ENCODE data around the gene BLM.
"Not testable (repeated sequence)": the region's sequence is repeated elsewhere in the genome, so short reads cannot be mapped to it uniquely, and the experiment has no call there.

BLM gene

DNA sequence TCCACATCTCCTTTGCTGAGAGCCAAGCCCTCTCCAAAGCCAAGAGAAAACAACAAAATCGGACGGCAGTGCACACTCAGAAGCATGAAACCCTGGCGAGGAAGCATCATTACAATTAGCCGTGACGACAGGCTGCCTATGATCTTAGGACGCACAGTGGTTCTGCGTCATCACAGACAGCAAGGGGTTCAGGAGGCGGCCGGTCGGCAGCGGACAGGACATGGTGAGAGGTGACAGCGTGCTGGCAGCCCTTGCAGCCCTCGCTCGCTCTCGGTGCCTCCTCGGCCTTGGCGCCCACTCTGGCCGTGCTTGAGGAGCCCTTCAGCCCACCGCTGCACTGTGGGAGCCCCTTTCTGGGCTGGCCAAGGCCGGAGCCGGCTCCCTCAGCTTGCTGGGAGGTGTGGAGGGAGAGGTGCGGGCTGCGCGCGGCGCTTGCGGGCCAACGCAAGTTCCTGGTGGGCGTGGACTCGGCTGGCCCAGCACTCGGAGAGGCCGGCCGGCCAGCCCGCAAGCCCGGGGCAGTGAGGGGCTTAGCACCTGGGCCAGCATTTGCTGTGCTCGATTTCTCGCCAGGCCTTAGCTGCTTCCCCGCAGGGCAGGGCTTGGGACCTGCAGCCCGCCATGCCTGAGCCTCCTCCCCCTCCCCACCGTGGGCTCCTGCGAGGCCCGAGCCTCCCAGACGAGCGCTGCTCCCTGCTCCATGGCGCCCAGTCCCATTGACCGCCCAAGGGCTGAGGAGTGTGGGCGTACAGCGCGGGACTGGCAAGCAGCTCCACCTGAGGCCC, 108.2 kb downstream of the BLM start:
- DNase-seq, result not testable (repeated sequence)

DNA sequence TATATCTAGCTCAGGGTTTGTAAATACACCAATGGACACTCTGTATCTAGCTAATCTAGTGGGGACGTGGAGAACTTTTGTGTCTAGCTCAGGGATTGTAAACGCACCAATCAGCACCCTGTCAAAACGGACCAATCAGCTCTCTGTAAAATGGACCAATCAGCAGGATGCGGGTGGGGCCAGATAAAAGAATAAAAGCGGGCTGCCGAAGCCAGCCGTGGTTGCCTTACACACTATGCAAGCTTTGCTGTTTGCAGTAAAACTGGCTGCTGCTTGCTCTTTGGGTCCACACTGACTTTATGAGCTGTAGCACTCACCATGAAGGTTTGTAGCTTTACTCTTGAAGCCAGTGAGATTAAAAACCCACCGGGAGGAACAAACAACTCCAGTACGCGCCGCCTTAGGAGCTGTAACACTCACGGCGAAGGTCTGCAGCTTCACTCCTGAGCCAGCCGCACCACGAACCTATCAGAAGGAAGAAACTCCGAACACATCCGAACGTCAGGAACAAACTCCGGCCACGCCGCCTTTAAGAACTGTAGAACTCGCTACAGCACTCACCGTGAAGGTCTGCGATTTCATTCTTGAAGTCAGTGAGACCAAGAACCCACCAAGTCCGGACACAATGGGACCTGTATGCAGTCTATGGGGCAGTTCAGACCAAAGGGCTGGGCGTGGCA, 109.2 kb downstream of the BLM start:
- DNase-seq, result not testable (repeated sequence)

DNA sequence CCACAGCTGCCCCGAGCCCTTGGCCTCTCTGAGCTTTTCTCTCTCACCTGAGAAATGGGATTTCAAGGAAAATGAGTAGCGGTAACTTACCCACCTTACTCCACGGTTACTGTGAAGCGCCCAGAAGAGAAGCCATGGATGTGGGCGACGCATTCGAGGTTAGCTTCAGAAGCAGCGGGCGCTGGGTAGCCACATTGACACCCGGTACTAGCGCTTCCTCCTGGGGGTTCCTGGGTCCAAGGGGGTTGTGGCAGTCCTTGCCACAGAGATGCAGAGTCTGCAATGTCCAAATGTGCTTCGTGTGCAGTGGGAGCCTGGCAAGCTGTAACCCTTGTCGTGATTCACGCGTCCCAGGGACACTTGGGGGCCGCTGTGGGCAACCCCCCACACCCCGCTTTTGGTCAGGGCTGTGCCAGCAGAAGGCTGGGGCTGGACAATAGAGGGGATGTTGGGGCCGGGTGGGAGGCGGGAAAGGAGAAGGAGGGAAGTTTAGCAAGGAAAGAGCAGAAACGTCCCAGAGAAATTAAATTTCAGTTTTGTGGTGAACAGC, 109.8 kb downstream of the BLM start:
- no peak for DNase-seq

DNA sequence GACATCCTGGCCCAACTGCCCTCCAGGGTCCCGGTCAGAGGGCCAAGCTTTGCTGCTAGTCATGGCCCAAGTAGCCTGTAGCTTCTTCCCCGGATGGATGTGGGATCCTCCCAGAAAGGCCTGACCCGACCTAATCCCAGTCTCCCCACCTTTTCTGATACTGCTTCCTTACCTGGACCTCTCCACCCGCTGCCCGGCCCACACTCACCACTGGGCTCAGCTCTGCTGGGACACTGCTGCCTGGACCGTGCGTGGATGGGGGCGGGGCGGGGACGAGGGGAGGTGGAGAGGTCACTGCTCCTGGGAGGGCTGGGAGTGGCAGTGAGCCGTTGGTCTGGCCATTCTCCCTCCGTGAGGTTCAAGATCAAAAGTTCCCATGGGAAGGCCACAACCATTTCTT, 111.0 kb downstream of the BLM start:
- DNase-seq, result no peak

DNA sequence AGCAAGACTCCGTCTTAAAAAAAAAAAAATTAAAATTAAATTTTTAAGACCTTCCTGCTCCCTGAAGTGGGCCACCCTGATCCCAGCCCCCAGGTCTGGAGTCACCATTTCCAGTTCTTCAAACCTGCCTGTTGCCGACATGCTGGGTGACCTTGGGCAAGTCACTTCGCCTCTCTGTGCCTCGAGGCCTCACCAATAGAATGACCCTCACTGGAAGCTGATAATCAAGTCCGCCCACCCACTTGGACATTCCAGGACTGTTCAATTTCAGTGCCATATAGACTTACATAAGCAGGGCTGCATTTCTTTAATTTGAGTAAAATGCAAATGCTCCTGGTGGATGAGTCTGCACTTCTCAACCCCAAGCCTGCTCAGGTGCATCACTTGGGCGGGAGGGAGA, 112.0 kb downstream of the BLM start:
- DNase-seq, result no peak

DNA sequence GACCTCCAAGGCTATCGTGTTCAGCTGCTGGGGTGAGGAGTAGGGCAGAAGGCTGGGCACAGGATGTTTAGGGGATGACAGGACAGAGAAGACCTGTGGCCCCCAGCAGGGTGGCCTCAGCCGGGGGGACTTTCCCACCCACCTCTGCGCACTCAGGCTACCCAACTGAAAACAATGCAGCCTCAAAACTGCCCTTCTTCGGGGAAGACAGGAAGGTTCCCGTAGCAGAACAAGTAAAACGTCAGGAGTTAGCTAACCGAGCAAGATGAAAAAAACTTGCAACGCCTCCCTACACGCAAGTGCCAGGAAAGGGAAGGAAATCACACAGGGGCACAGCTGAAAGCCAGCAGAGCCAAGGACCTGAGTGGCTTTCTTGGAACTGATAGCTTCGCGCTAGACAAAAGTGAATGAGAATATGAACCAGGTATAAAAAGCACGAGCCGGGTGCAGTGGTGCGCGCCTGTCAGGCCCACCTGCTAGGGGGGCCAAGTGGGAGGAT, 112.8 kb downstream of the BLM start:
- DNase-seq, result no peak

DNA sequence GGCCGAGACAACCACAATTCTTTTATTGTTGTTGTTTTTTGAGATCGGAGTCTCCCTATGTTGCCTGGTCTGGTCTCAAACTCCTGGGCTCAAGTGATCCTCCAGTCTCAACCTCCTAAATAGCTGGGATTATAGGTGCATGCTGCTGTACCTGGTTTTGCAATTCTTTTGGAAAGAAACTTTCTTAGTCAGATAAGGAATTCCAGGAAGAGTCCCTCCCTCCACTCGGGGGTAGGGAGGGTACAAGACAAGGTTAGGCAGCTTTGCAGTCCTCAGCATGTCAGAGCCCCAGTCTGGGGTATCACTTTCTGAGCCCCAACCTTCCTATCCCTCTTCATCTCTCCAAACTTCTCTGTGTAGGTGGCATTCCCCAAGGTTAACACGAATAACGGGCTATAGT, 117.5 kb downstream of the BLM start:
- no peak for DNase-seq

DNA sequence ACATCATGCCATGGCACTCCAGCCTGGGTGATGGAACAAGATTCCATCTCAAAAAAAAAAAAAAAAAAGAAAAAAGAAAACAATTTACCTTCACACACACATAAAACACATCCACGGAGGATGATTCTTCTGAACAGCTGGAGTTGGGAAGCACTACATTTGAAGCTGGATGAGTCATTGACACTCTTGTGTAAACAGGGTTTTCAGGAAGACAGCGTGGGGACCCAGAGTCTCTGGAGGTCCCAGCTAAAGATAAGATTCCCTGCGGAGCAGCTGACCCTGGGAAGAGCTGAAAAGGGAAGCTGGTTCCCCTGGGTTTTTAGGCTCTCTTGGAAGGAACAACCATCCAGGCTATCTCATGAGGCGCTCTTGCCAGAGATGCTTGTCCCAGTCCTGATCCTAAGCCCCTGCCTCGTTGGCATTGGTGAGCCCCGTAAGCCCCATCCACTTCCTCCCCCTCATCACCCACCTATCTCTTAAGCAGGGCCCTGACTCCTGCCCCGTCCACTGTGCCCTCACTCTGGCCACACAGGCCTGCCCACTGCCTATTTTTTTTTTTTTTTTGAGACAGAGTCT, 119.2 kb downstream of the BLM start:
- DNase-seq, result peak; percentile 32

DNA sequence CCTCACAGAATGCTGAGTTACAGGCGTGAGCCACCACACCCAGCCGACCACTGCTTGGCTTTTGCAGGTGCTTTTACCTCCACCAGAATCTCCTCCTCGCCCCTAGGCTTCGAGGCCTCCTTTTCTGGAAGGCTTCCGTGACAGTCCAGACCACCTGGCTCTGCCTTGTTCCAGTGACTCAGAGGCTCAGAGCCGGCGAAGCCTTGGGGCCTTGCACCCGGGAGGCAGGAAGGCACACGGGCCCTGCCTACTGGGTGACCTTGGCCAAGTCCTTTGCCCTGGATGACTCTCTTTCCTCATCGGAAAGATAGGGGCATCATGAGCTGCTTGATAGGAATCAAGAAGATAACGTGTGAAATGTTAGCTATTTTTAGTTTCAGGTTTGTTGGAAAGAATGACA, 119.9 kb downstream of the BLM start:
- no peak for DNase-seq

DNA sequence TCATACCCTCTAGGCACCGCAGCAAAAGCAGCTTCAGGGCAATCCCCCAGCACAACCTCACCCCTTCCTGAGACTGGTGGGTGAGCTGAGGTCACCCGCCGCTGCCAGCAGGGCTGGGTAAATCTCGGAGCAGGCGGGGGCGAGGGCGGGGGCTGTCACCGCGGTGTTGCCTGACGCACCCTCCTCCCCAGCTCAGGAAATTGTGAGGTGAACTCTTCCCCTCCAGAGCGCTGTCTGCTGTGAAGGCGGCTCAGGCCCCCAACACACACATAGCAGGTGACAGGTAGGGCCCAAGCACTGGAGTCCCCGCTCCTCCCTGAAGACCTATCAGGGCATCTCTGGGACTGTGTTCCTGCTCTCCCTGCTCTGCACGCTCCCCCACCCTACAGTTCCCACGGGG, 121.0 kb downstream of the BLM start:
- no peak for DNase-seq

DNA sequence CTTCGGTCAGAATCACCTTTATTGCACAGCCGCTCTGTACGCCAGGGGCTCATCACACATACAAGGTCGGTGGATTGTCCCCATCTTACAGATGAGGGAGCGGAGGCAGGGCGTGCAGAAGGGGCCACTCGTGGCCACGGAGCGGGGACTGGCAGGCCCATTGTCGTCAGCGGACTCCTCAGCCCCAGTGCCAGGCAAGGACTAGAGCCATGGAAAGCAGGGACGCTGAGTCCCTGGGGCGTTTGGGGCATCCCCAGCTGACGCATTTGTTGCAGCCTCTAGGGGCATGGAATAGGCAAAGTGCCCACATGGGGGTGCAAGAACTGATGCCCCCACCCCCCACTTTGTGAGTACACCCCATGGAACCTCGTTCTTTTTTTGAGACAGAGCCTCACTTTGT, 121.4 kb downstream of the BLM start:
- DNase-seq, result no peak

DNA sequence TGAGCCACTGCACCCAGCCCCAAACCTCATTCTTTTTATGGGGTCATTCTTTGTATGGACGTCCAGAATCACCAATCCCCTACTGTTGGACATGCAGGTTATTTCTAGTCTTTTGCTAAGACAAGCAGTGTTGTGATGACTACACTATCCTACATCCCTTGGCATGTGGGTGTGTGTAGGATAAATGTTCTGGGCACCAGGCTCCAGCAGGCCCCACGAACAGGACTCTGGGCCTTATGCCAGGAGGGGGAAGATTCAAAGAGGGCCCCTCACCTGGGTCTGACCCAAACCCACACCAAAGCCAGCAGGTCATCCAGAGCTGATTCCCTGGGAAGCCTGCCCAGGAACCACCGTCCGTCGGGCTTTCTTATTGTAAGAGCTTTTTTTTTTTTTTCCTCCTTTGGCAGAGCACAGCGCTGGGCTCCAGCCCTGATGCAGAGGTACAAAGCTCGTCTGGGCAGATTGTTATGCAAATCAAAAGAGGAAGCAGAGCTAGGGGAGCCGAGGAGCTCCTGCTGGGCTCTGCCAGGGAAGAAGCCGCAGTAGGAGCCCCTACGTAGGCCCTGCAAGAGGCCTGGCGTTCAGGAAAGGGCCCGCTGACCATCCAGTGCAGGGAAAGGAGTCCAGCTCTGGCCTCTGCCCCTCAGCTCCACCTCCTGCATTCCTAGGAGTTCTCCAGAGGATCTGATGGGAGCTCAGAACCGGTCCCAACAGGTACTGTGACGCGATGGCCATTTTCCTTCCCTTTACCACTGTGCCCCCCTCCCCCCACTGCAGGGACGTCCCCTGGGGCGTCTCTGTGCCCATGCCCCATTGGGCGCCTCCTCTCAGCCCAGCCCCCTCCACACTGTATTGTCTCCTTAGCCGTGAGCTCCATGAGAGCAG, 122.3 kb downstream of the BLM start:
- DNase-seq, result peak; percentile 97

DNA sequence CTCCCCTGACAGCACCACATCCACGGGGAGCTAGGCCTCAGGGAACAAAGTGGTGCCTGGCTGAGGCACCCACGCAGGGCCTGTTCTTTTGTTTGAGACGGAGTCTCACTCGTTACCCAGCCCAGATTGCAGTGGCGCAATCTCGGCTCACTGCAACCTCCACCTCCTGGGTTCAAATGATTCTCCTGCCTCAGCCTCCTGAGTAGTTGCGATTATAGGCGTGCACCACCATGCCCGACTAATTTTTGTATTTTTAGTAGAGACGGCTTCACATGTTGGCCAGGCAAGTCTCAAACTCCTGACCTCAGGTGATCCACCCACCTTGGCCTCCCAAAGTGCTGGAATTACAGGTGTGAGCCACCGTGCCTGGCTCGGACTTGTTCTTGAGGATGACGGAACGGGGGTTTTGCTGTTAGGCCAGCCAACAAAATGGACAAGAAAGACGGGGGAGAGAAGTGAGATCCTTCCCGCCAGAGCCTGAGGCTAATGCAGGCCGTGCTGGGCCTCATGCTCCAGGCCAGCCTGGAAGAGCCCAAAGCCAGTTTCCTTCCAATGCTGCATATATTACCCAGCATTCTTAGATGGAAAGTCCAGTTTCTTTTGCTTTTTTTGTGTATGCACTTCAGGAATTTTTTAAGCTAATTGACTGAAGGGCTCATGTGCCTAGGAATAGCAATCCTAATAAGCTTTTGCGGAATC, 123.2 kb downstream of the BLM start:
- no peak for DNase-seq

DNA sequence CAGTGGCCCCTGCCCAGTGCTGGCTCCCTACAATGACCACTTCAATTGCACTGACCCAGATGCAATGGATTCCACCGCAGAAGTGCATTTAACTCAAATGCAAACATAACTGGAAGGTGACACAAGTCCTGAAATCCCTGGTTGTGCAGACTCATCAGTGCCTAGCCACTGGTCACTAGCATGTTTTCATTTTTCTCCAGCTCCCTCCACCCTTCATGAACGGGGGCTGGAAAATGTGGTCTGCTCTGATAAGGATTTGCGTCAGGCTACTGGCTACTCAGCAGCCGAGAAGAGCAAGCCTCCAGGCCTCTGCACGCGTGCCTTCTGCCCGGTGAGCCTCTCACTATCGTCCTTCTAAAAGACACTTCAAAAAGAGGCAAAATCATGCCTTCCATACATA, 123.8 kb downstream of the BLM start:
- no peak for DNase-seq

DNA sequence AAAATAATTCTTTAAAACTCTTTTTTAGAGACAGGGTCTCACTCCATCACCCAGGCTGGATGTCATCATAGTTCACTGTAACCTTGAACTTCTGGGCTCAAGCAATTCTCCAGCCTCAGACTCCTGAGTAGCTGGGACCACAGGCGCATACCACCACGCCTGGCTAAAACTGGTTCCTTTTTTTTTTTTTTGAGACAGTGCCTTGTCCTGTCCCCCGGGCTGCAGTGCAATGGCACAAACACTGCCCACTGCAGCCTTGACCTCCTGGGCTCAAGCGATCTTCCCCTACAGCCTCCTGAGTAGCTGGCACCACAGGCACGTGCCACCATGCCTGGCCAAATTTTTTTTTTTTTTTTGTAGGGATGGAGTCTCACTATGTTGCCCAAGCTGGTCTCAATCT, 127.5 kb downstream of the BLM start:
- no peak for DNase-seq

DNA sequence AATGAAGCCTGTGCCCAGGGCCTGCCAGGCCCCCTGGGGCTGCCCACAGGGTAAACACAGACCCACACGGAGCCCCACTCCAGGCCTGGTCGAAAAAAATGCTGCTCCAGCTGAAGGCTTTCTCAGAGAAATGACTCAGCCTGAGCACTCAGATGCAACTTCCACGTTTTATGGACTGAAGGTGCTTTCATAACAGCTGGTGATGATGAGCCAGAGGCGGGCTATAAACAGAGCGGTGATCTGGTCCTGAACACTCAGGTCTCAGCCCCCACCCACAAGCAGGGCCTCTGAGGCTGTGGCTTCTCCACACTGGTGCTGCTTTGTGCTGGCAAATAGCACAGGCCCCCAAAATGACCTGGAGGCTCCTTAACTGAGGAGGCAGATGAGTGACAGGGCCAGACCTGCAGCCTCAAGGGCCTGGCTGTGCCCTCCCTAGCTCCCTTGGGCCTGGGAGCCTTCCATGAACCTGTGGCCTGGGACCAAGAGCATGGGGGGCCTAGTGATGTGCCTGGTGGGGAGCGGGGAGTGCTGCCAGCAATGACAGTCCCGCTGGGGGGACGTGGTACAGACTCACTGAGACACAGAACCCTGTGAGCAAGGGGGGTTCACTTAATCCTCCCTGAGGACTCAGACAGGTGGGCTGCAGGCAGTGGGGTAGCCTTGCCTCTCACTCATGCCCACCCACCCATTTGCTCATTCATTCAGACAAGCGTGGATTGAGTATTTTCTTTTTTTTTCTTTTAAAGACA, 128.2 kb downstream of the BLM start:
- DNase-seq, result peak; percentile 90

DNA sequence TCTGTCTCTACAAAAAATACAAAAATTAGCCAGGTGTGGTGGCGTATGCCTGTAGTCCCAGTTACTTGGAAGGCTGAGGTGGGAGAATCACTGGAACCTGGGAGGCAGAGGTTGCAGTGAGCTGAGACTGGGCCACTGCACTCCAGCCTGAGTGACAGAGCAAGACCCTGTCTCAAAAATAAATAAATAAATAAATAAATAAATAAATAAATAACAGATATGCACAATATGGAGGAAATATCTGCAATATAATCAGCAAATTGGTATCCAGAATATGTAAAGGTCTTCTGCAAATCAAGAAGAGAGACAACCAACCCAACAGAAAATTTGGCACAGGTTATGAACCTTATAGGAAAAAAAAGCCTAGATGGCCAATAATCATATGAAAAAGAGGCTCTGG, 132.3 kb downstream of the BLM start:
- DNase-seq, result not testable (repeated sequence)

DNA sequence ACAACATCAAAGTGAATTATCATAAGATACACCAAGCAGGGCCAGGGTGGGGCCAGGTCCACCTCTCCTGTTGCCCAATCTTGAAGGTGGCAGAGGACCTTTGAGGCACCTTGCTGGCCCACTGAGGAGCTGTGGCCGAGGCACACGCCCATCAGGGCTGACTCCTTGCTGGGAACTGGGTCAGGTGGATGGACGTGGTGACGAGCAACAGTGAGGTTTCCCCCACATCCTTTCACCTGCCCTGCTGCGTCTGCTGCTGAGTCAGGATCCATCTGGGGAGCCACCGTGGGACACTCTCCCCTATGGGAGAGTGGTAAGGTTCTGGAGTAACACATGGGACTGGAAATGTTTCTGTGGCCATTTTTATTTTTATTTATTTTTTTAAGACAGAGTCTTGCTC, 134.0 kb downstream of the BLM start:
- no peak for DNase-seq

DNA sequence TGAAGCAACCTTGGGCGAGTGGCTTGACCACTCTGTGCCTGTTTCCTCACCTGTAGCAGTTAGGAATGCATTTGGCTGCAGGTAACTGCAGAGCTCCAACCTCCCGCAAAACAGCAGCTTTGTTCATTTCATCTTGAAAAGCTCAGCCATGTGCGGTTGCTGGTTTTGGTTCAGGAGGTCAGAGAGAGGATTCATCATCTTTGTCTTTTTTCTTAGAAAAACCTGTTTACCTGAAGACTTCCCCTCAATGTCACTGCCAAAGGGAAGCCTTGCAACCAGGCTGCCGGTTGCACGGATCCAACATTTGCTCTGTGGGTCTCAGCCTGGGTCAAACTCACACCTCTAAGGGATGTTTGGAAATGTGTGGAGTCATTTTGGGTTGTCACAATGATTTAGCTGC, 134.8 kb downstream of the BLM start:
- DNase-seq, result no peak

DNA sequence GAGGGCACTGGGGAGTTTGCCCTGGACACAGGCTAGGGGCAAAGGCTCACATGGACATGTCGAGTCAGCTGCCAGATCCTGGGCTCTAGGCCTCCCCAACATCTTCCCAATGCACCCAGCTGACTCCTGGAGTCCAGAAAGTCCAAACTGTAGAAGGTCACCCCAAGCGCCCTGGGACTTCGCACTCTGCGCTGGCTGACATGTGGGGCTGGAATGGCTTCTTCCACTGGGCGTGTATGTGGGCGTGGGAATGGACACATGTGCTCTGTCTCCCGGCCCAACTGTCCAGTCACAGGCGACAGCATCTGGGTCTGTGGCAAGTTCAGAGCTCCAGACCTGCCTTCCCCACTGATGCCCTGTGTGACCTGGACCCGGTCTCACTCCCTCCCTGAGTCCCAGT, 138.0 kb downstream of the BLM start:
- DNase-seq, result no peak

DNA sequence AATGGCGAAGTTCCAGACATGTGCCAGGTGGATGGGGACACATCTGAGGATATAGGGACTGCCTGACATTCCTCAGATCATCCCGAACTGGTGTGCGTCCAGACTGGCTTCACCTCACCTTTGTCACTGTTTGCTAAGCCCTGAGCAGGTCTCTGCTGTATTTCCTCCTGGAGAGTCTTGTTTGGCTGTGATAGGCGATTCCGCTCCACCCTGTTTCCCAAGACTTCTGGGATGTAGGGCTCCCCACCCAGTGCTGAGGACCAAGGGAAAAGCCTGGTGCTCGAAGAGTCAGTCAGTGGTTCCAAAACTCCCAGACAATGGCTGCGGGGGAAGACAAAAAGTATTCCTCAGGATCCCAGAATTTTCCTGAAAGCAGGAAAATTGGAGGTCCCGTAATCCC, 140.2 kb downstream of the BLM start:
- DNase-seq, result no peak
